ENCODE measurements around the gene MGA. TPM values are rescaled to one million over a fixed set of nuclear protein-coding genes. Genes with fewer than 3 reads are reported as not detected.

Gene MGA
- total RNA-seq, 1 experiment from 2014 or later: 35.9 TPM

DNA sequence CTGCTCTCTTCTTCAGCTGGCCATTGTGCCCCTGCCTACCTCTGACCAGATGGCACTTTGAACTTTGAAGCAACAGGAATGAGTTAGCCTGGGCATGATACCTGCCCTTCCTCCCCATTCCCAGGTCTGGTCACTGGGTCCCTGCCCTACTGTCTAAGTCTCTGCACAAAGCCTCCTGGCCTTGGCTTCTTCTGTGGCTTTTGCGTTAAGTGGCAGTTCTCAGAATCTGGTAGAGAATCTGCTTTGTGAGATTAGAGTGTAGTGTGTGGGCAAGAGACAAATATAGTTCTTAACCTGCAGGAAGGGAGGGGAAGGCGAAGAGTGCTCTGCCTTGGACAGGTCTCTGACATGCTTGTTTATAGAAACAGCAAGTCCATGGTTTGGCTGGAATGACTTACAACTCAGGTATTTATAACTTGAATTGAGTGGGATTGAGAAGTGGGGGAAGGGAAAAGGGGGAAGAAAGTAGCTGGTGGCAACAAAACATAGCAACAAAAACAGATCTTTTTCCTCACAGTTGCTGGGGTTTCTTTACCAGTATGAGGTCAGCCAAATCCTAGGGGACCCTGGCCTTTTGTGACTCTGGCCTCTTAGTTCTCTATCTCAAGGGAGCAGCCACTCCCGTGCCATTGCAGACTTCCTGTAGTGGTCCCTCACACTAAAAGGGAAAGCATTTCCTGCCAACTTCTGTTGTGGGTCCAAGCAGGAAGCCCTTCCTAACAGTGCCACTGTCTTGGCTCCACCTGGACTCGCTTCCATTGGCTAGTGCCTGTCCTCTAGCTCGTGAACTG is 130.7 kb downstream of the MGA start:
- Mint-ChIP-seq H3K4me1 (peaks cover 37% of the 10 kb centered on the region), H3K36me3 (no peaks in the 10 kb centered on the region), H3K27ac (peak overlapping the region; percentile 27; the same call in 1 of the 2 replicates), H3K4me3 (no peak overlapping the region), H3K9me3 (no peaks in the 10 kb centered on the region), H3K27me3 (ENCODE audit: low read depth) (no peaks in the 10 kb centered on the region)
- ChIA-PET POLR2A (no interaction called here), CTCF (interaction anchor here (0.9 to 6.2 kb wide), 4 partner anchors 16 to 205 kb away, joined by 3 to 45 read pairs (median 4); partner anchors contain the start of gene MAPKBP1)
- ATAC-seq (peak; percentile 46), DNase-seq (ENCODE audit: low spot score) (no peak)
- TF ChIP-seq, protein P1, sequence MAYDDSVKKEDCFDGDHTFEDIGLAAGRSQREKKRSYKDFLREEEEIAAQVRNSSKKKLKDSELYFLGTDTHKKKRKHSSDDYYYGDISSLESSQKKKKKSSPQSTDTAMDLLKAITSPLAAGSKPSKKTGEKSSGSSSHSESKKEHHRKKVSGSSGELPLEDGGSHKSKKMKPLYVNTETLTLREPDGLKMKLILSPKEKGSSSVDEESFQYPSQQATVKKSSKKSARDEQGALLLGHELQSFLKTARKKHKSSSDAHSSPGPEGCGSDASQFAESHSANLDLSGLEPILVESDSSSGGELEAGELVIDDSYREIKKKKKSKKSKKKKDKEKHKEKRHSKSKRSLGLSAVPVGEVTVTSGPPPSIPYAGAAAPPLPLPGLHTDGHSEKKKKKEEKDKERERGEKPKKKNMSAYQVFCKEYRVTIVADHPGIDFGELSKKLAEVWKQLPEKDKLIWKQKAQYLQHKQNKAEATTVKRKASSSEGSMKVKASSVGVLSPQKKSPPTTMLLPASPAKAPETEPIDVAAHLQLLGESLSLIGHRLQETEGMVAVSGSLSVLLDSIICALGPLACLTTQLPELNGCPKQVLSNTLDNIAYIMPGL (CRISPR knock-in tag; IDR thresholded peaks at IDR 0.05): no peak
- TF ChIP-seq GTF2I (CRISPR knock-in tag; conservative IDR thresholded peaks at IDR 0.05) (no peak), NFE2L1 (CRISPR knock-in tag; IDR thresholded peaks at IDR 0.05) (no peak), ZNF121 (CRISPR knock-in tag; IDR thresholded peaks at IDR 0.05) (no peak), JAZF1 (CRISPR knock-in tag; IDR thresholded peaks at IDR 0.05) (no peak), SP1 (CRISPR knock-in tag; conservative IDR thresholded peaks at IDR 0.05) (no peak), ZBTB21 (CRISPR knock-in tag; IDR thresholded peaks at IDR 0.05; ENCODE audit: borderline replicate concordance) (no peak), NFATC4 (CRISPR knock-in tag; IDR thresholded peaks at IDR 0.05) (no peak), SMAD4 (CRISPR knock-in tag; IDR thresholded peaks at IDR 0.05) (no peak), SMAD3 (CRISPR knock-in tag; IDR thresholded peaks at IDR 0.05; ENCODE audit: borderline replicate concordance) (no peak), EMX1 (CRISPR knock-in tag; IDR thresholded peaks at IDR 0.05) (no peak), SOX15 (CRISPR knock-in tag; IDR thresholded peaks at IDR 0.05) (no peak)
- TF ChIP-seq, protein P2, sequence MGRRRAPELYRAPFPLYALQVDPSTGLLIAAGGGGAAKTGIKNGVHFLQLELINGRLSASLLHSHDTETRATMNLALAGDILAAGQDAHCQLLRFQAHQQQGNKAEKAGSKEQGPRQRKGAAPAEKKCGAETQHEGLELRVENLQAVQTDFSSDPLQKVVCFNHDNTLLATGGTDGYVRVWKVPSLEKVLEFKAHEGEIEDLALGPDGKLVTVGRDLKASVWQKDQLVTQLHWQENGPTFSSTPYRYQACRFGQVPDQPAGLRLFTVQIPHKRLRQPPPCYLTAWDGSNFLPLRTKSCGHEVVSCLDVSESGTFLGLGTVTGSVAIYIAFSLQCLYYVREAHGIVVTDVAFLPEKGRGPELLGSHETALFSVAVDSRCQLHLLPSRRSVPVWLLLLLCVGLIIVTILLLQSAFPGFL (CRISPR knock-in tag; IDR thresholded peaks at IDR 0.05; ENCODE audit: borderline replicate concordance): no peak
- TF ChIP-seq, protein P3, sequence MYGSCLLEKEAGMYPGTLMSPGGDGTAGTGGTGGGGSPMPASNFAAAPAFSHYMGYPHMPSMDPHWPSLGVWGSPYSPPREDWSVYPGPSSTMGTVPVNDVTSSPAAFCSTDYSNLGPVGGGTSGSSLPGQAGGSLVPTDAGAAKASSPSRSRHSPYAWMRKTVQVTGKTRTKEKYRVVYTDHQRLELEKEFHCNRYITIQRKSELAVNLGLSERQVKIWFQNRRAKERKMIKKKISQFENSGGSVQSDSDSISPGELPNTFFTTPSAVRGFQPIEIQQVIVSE (CRISPR knock-in tag; IDR thresholded peaks at IDR 0.05; ENCODE audit: borderline replicate concordance): no peak
- TF ChIP-seq, protein P4, sequence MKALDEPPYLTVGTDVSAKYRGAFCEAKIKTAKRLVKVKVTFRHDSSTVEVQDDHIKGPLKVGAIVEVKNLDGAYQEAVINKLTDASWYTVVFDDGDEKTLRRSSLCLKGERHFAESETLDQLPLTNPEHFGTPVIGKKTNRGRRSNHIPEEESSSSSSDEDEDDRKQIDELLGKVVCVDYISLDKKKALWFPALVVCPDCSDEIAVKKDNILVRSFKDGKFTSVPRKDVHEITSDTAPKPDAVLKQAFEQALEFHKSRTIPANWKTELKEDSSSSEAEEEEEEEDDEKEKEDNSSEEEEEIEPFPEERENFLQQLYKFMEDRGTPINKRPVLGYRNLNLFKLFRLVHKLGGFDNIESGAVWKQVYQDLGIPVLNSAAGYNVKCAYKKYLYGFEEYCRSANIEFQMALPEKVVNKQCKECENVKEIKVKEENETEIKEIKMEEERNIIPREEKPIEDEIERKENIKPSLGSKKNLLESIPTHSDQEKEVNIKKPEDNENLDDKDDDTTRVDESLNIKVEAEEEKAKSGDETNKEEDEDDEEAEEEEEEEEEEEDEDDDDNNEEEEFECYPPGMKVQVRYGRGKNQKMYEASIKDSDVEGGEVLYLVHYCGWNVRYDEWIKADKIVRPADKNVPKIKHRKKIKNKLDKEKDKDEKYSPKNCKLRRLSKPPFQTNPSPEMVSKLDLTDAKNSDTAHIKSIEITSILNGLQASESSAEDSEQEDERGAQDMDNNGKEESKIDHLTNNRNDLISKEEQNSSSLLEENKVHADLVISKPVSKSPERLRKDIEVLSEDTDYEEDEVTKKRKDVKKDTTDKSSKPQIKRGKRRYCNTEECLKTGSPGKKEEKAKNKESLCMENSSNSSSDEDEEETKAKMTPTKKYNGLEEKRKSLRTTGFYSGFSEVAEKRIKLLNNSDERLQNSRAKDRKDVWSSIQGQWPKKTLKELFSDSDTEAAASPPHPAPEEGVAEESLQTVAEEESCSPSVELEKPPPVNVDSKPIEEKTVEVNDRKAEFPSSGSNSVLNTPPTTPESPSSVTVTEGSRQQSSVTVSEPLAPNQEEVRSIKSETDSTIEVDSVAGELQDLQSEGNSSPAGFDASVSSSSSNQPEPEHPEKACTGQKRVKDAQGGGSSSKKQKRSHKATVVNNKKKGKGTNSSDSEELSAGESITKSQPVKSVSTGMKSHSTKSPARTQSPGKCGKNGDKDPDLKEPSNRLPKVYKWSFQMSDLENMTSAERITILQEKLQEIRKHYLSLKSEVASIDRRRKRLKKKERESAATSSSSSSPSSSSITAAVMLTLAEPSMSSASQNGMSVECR (CRISPR knock-in tag; IDR thresholded peaks at IDR 0.05; ENCODE audit: borderline replicate concordance): no peak
- TF ChIP-seq, protein P5, sequence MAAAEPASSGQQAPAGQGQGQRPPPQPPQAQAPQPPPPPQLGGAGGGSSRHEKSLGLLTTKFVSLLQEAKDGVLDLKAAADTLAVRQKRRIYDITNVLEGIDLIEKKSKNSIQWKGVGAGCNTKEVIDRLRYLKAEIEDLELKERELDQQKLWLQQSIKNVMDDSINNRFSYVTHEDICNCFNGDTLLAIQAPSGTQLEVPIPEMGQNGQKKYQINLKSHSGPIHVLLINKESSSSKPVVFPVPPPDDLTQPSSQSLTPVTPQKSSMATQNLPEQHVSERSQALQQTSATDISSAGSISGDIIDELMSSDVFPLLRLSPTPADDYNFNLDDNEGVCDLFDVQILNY (CRISPR knock-in tag; IDR thresholded peaks at IDR 0.05): no peak
- TF ChIP-seq, protein P6, sequence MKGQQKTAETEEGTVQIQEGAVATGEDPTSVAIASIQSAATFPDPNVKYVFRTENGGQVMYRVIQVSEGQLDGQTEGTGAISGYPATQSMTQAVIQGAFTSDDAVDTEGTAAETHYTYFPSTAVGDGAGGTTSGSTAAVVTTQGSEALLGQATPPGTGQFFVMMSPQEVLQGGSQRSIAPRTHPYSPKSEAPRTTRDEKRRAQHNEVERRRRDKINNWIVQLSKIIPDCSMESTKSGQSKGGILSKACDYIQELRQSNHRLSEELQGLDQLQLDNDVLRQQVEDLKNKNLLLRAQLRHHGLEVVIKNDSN (CRISPR knock-in tag; IDR thresholded peaks at IDR 0.05): no peak
- TF ChIP-seq, protein P7, sequence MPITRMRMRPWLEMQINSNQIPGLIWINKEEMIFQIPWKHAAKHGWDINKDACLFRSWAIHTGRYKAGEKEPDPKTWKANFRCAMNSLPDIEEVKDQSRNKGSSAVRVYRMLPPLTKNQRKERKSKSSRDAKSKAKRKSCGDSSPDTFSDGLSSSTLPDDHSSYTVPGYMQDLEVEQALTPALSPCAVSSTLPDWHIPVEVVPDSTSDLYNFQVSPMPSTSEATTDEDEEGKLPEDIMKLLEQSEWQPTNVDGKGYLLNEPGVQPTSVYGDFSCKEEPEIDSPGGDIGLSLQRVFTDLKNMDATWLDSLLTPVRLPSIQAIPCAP (CRISPR knock-in tag; IDR thresholded peaks at IDR 0.05): no peak
- TF ChIP-seq, protein P8, sequence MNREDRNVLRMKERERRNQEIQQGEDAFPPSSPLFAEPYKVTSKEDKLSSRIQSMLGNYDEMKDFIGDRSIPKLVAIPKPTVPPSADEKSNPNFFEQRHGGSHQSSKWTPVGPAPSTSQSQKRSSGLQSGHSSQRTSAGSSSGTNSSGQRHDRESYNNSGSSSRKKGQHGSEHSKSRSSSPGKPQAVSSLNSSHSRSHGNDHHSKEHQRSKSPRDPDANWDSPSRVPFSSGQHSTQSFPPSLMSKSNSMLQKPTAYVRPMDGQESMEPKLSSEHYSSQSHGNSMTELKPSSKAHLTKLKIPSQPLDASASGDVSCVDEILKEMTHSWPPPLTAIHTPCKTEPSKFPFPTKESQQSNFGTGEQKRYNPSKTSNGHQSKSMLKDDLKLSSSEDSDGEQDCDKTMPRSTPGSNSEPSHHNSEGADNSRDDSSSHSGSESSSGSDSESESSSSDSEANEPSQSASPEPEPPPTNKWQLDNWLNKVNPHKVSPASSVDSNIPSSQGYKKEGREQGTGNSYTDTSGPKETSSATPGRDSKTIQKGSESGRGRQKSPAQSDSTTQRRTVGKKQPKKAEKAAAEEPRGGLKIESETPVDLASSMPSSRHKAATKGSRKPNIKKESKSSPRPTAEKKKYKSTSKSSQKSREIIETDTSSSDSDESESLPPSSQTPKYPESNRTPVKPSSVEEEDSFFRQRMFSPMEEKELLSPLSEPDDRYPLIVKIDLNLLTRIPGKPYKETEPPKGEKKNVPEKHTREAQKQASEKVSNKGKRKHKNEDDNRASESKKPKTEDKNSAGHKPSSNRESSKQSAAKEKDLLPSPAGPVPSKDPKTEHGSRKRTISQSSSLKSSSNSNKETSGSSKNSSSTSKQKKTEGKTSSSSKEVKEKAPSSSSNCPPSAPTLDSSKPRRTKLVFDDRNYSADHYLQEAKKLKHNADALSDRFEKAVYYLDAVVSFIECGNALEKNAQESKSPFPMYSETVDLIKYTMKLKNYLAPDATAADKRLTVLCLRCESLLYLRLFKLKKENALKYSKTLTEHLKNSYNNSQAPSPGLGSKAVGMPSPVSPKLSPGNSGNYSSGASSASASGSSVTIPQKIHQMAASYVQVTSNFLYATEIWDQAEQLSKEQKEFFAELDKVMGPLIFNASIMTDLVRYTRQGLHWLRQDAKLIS (CRISPR knock-in tag; IDR thresholded peaks at IDR 0.05; ENCODE audit: borderline replicate concordance): no peak

Measured in WTC11 (cell line).